Activated CD8-positive, alpha-beta memory T cell treated with anti-CD3 and anti-CD28 coated beads for 1 hour (primary cell): ENCODE measurements around the gene ADAM22.

Experiments used
- DNase-seq, 2 donors: peaks; one replicate each; pipeline ENCODE4 v3.0.0-alpha.2; 2020; ENCODE audit warnings: low read depth in 1 of 2; ENCODE audit errors: extremely low read depth in 1 of 2

Gene ADAM22

DNA sequence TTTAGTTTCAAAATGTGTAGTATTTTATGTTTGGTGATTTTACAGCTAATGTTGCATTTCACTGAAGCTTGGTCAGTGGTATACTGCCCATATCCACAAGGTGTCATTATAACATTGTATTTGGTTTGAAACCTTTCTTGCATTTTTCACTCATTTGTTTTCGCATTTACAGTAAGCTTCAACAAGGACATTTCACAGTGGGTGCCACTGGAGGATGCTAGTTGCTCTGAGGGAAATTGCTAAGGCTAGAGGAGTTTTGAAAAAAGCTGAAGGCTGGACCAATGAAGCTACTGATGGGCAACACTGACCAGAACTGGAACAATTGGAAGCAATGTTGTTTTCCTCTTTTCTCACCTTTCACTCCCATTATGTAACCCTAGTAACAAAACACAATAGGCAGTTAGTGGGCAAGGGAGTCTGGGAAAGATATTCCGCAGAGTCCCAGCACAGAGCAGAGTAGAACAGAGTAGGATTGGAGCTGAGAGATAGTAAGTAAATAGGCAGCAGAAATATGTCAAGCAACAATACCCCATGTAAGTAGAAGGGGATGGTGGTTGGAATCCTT, 309.4 kb downstream of the ADAM22 start:
- DNase-seq, result no peak

DNA sequence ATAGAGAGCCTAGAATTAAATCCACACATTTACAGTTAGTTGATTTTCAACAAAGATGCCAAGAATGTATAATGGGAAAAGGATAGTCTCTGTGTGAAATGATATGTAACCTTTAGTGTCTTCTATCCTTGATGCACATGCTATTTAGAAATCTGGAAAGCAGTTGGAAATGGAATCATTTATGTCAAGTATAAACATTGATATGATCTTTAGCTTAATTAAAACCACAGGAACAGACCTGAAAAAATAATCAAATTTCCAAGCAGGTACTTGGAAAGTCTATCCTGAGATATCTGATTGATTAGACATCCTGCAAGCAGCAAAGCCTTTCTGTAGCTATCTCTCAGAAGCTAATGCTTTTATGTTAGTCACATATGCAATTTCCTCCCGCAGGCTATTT, 310.2 kb downstream of the ADAM22 start:
- DNase-seq, result no peak
